Immature natural killer cell (primary cell): Measurements from ENCODE around the gene GAA. TPM values are rescaled to one million over a fixed set of nuclear protein-coding genes. Genes with fewer than 3 reads are reported as not detected.

Experiments used
- DNase-seq, 3 donors: peaks; one replicate each; pipeline ENCODE4 v3.0.0; 2022; ENCODE audit warnings: mixed read lengths in 1 of 3
- H3K27ac Mint-ChIP-seq, 6 donors: one replicate each; pipeline ENCODE4 v1.8.0; 2020; ENCODE audit warnings: mixed read lengths in 6 of 6, mild to moderate bottlenecking in 5 of 6, inconsistent platforms in 4 of 6, moderate library complexity in 3 of 6
- H3K27me3 Mint-ChIP-seq, 3 donors: one replicate each; pipeline ENCODE4 v1.8.0; 2020 to 2021; ENCODE audit warnings: low read depth in 3 of 3, mild to moderate bottlenecking in 3 of 3, mixed read lengths in 3 of 3, moderate library complexity in 3 of 3, inconsistent platforms in 1 of 3
- H3K36me3 Mint-ChIP-seq, 3 donors: one replicate each; pipeline ENCODE4 v1.8.0; 2020; ENCODE audit warnings: mixed read lengths in 3 of 3, inconsistent platforms in 2 of 3, mild to moderate bottlenecking in 2 of 3
- H3K4me1 Mint-ChIP-seq, 2 donors: one replicate each; pipeline ENCODE4 v1.8.0; 2020; ENCODE audit warnings: inconsistent platforms in 2 of 2, mild to moderate bottlenecking in 2 of 2, mixed read lengths in 2 of 2, moderate library complexity in 1 of 2
- H3K4me3 Mint-ChIP-seq, 5 donors: one replicate each; pipeline ENCODE4 v1.8.0; 2020; ENCODE audit warnings: mild to moderate bottlenecking in 5 of 5, mixed read lengths in 5 of 5, inconsistent platforms in 3 of 5, moderate library complexity in 3 of 5
- H3K9me3 Mint-ChIP-seq, 6 donors: one replicate each; pipeline ENCODE4 v1.8.0; 2020; ENCODE audit warnings: mild to moderate bottlenecking in 6 of 6, mixed read lengths in 6 of 6, inconsistent platforms in 4 of 6, moderate library complexity in 3 of 6
- polyA plus RNA-seq, 3 donors: library from polyadenylated mRNA; unstranded; fragments of 300-500 nt; fragmentation: Illumina TruSeq; gene quantifications; one replicate each; pipeline ENCODE4 v1.2.3, GENCODE V29; 2021

The GAA gene
- polyA plus RNA-seq, 3 donors from 2014 or later: 14.7 to 20.0 (median 15.4) TPM

DNA sequence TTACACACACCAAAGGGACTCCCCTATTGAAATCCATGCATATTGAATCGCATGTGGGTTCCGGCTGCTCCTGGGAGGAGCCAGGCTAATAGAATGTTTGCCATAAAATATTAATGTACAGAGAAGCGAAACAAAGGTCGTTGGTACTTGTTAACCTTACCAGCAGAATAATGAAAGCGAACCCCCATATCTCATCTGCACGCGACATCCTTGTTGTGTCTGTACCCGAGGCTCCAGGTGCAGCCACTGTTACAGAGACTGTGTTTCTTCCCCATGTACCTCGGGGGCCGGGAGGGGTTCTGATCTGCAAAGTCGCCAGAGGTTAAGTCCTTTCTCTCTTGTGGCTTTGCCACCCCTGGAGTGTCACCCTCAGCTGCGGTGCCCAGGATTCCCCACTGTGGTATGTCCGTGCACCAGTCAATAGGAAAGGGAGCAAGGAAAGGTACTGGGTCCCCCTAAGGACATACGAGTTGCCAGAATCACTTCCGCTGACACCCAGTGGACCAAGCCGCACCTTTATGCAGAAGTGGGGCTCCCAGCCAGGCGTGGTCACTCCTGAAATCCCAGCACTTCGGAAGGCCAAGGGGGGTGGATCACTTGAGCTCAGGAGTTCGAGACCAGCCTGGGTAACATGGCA lies 2.2 kb downstream of the GAA start:
- H3K4me3 Mint-ChIP-seq: peak overlapping the region; percentile 30 to 91 (median 63)
- peaks cover 18 to 24% of the 10 kb centered on the region in 2 donors for H3K4me1 Mint-ChIP-seq
- no peaks in the 10 kb centered on the region for H3K36me3 Mint-ChIP-seq
- peaks cover 8 to 12% (median 8%) of the 10 kb centered on the region in 3 donors for H3K27me3 Mint-ChIP-seq
- no peak for DNase-seq
- peak overlapping the region in 2 of 6 donors; percentile 39 to 61 for H3K27ac Mint-ChIP-seq
- H3K9me3 Mint-ChIP-seq: peaks cover 0 to 1% (median 0%) of the 10 kb centered on the region in 6 donors

DNA sequence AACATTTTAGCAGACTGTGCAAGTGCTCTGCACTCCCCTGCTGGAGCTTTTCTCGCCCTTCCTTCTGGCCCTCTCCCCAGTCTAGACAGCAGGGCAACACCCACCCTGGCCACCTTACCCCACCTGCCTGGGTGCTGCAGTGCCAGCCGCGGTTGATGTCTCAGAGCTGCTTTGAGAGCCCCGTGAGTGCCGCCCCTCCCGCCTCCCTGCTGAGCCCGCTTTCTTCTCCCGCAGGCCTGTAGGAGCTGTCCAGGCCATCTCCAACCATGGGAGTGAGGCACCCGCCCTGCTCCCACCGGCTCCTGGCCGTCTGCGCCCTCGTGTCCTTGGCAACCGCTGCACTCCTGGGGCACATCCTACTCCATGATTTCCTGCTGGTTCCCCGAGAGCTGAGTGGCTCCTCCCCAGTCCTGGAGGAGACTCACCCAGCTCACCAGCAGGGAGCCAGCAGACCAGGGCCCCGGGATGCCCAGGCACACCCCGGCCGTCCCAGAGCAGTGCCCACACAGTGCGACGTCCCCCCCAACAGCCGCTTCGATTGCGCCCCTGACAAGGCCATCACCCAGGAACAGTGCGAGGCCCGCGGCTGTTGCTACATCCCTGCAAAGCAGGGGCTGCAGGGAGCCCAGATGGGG lies 3.1 kb downstream of the GAA start:
- peaks cover 0 to 1% (median 0%) of the 10 kb centered on the region in 6 donors for H3K9me3 Mint-ChIP-seq
- H3K36me3 Mint-ChIP-seq: no peaks in the 10 kb centered on the region
- peaks cover 18 to 24% of the 10 kb centered on the region in 2 donors for H3K4me1 Mint-ChIP-seq
- no peak for DNase-seq
- H3K4me3 Mint-ChIP-seq: no peak overlapping the region
- peaks cover 7 to 12% (median 8%) of the 10 kb centered on the region in 3 donors for H3K27me3 Mint-ChIP-seq
- no peak overlapping the region for H3K27ac Mint-ChIP-seq

DNA sequence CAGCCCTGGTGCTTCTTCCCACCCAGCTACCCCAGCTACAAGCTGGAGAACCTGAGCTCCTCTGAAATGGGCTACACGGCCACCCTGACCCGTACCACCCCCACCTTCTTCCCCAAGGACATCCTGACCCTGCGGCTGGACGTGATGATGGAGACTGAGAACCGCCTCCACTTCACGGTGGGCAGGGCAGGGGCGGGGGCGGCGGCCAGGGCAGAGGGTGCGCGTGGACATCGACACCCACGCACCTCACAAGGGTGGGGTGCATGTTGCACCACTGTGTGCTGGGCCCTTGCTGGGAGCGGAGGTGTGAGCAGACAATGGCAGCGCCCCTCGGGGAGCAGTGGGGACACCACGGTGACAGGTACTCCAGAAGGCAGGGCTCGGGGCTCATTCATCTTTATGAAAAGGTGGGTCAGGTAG lies 3.6 kb downstream of the GAA start:
- no peak for DNase-seq
- Mint-ChIP-seq H3K27me3 (peaks cover 5 to 12% (median 8%) of the 10 kb centered on the region in 3 donors), H3K36me3 (no peaks in the 10 kb centered on the region), H3K4me1 (peaks cover 18 to 23% of the 10 kb centered on the region in 2 donors), H3K27ac (no peak overlapping the region), H3K4me3 (no peak overlapping the region), H3K9me3 (peaks cover 0 to 1% (median 0%) of the 10 kb centered on the region in 6 donors)

DNA sequence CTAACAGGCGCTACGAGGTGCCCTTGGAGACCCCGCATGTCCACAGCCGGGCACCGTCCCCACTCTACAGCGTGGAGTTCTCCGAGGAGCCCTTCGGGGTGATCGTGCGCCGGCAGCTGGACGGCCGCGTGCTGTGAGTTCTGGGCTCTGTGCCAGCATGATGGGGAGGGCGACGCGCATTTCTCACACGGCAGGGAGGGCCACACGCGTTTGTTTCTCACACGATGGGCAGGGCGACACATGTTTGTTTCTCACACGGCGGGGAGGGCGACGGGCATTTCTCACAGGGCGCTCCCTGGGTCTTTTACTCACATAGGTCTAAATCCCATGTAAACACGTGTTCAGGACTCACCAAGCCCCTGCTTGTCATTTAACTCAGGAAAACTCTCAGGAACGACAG lies 4.4 kb downstream of the GAA start:
- Mint-ChIP-seq H3K4me3 (no peak overlapping the region), H3K27ac (no peak overlapping the region), H3K36me3 (no peaks in the 10 kb centered on the region), H3K4me1 (peaks cover 12 to 17% of the 10 kb centered on the region in 2 donors), H3K9me3 (no peaks in the 10 kb centered on the region), H3K27me3 (peaks cover 5 to 8% (median 7%) of the 10 kb centered on the region in 3 donors)
- no peak for DNase-seq

DNA sequence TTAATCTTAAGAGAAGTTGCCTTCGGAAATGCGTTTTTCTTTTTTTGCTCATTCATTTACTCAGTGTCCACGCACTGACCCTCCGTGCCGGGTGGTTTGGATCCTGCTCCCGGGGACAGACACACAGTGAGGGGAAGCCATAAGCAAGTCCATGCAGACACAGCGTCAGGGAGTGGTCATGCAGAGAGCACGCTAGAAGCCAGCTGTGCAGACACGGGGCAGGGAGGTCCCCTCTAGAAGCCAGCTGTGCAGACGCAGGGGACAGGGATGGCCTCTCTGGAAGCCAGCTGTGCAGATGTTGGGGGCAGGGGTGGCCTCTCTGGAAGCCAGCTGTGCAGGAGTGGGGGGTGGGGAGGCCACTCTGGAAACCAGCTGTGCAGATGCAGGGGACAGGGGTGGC lies 4.8 kb downstream of the GAA start:
- H3K4me1 Mint-ChIP-seq: peaks cover 8 to 15% of the 10 kb centered on the region in 2 donors
- no peak overlapping the region for H3K4me3 Mint-ChIP-seq
- peaks cover 4 to 8% (median 7%) of the 10 kb centered on the region in 3 donors for H3K27me3 Mint-ChIP-seq
- no peak overlapping the region for H3K27ac Mint-ChIP-seq
- no peaks in the 10 kb centered on the region for H3K36me3 Mint-ChIP-seq
- H3K9me3 Mint-ChIP-seq: no peaks in the 10 kb centered on the region
- no peak for DNase-seq

DNA sequence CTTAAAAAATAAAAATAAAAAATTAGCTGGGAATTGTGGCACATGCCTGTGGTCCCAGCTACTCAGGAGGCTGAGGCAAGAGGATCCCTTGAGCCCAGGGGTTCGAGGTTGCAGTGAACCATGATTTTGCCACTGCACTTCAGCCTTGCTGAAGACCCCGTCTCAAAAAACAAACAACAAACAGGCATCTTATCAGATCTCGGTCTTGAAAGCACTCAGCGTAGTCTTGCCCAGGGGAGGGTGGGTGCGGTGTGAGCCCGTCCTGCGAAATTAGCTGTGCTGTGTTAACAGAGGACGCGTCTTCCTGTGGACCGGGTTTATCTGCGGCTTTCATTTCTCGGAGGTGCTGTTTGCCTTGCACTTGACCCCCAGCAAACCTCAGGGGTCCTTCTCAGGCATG lies 5.4 kb downstream of the GAA start:
- Mint-ChIP-seq H3K36me3 (no peaks in the 10 kb centered on the region), H3K4me1 (peaks cover 8 to 14% of the 10 kb centered on the region in 2 donors), H3K9me3 (no peaks in the 10 kb centered on the region), H3K27ac (no peak overlapping the region), H3K4me3 (no peak overlapping the region), H3K27me3 (peaks cover 4 to 6% (median 5%) of the 10 kb centered on the region in 3 donors)
- no peak for DNase-seq

DNA sequence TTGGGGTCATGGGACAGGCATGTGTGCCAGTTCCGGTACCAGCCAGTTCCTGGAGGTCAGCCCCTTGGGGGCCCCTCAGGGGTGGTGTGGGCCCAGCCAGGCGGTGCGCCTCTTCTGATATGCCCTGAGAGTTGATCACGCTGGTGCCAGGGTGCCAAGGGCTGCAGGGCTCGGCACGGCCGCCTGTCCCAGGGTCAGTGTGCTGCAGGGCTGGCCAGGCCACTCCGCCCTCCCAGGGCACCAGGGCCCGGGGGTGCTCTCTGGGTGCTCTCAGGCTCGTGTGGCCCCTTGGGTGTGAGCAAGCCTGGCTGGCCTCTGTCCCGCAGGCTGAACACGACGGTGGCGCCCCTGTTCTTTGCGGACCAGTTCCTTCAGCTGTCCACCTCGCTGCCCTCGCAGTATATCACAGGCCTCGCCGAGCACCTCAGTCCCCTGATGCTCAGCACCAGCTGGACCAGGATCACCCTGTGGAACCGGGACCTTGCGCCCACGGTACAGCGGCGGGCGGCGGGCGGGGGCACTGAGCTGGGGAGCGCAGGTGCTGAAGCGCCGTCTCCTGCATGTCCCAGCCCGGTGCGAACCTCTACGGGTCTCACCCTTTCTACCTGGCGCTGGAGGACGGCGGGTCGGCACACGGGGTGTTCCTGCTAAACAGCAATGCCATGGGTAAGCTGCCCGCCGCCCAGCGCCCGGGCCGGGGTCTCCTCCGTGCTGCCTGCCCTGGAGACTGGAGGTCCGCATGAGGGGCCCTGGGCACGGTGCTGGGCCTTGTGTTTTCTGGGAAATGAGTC lies 6.0 kb downstream of the GAA start:
- Mint-ChIP-seq H3K4me3 (no peak overlapping the region), H3K9me3 (no peaks in the 10 kb centered on the region), H3K27me3 (peaks cover 0 to 6% (median 2%) of the 10 kb centered on the region in 3 donors), H3K27ac (no peak overlapping the region), H3K4me1 (peaks cover 1 to 7% of the 10 kb centered on the region in 2 donors), H3K36me3 (no peaks in the 10 kb centered on the region)
- DNase-seq: no peak

DNA sequence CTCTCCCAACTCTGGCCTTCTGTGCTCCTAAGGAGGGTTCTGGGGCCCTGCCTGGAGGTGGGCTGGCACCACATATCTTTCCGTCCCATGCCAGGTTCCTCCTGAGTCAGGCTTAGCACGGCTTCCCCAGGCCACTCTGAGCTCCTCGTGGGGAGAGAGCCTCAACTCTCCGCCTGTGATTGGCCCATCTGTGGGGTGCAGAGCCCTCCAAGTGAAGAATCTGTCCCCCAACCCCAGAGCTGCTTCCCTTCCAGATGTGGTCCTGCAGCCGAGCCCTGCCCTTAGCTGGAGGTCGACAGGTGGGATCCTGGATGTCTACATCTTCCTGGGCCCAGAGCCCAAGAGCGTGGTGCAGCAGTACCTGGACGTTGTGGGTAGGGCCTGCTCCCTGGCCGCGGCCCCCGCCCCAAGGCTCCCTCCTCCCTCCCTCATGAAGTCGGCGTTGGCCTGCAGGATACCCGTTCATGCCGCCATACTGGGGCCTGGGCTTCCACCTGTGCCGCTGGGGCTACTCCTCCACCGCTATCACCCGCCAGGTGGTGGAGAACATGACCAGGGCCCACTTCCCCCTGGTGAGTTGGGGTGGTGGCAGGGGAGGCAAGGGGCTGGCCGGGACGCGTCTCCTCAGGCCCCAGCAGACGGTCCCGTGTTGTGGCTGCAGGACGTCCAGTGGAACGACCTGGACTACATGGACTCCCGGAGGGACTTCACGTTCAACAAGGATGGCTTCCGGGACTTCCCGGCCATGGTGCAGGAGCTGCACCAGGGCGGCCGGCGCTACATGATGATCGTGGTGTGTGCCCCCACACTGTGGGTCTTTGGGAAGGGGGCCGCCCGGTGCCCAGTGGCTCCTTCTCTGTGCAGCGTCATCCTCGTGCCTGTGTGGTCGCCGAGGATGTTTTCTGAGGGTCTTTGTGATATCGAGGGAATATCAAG lies 6.9 kb downstream of the GAA start:
- no peak for DNase-seq
- Mint-ChIP-seq H3K9me3 (no peaks in the 10 kb centered on the region), H3K36me3 (no peaks in the 10 kb centered on the region), H3K4me1 (peaks cover 0 to 1% of the 10 kb centered on the region in 2 donors), H3K4me3 (no peak overlapping the region), H3K27ac (no peak overlapping the region), H3K27me3 (peaks cover 0 to 3% (median 2%) of the 10 kb centered on the region in 3 donors)

DNA sequence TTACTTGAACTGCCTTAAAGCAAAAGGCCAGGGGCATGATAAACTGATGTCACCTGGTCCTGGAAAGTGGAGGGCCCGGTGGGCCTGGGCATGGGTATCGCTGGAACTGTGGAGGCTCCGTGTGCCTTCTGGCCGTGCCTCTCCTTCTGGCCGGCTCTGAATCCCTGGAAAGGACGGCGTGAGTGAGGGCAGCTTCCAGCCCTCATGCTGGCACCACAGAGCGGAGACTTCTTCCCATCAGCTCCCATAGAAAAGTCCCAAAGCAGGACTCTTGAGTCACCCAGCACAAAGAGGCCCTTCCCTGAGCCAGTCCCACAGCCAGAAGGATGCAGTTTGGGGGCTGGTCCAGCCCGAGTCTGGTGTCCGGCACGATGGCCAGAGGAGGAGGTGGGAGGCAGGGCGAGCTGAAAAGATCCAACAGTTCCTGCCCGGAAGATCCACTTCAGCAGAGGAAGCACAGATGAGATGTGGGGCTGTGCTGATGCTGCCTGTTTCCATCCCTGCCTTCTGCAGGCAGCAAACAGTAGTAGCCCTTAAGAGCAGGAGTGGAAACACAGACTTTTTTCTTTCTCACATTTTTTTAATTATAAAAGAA lies 7.8 kb downstream of the GAA start:
- no peaks in the 10 kb centered on the region for H3K36me3 Mint-ChIP-seq
- H3K9me3 Mint-ChIP-seq: no peaks in the 10 kb centered on the region
- no peak overlapping the region for H3K27ac Mint-ChIP-seq
- H3K4me3 Mint-ChIP-seq: no peak overlapping the region
- no peak for DNase-seq
- H3K27me3 Mint-ChIP-seq: peaks cover 0 to 3% (median 2%) of the 10 kb centered on the region in 3 donors
- H3K4me1 Mint-ChIP-seq: no peaks in the 10 kb centered on the region

DNA sequence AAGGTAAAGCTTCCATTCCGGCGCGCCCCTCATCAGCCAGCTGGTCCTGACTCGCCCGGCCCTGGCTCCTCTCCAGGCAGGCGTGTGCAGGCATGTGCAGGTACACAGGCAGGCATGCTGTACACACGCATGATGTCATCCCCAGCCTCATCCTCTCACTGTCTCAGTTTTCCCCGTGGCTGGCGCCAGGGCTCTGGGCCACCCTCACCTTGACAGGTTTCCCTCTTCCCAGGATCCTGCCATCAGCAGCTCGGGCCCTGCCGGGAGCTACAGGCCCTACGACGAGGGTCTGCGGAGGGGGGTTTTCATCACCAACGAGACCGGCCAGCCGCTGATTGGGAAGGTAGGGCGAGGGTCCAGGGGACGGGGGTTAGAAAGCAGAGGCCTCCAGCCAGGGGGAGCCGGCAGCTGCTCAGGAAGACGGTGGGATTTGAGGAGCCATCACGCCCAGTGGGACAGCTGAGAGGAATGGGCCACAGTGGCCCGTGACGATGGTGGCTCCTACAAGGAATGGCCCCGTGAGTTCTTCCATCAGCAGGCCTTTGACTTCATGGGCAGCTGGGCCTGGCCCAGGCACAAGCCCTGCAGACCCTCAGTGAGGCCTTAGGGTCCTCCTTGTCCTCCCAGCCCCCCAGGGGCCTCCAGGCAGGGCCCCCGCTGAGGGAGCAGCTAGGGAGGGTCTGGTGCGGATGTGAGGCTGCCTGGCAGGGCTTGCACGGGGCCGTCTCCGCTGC lies 8.5 kb downstream of the GAA start:
- H3K27me3 Mint-ChIP-seq: peaks cover 0 to 3% (median 0%) of the 10 kb centered on the region in 3 donors
- no peak overlapping the region for H3K4me3 Mint-ChIP-seq
- H3K9me3 Mint-ChIP-seq: no peaks in the 10 kb centered on the region
- DNase-seq: no peak
- no peaks in the 10 kb centered on the region for H3K36me3 Mint-ChIP-seq
- H3K4me1 Mint-ChIP-seq: no peaks in the 10 kb centered on the region
- H3K27ac Mint-ChIP-seq: no peak overlapping the region

DNA sequence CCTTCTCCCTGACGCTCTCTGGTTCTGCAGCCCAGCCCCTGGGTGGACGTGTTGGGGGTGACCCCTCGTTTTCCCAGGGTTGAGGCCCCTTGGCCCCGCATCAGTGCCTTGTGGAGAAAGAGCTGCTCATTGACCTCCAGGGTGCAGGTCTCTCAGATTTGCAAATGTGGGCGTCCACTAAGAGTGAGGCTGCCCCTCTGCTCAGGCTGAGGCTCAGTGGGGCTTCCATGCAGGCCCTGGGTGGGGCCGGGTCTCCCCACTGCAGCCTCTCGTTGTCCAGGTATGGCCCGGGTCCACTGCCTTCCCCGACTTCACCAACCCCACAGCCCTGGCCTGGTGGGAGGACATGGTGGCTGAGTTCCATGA lies 9.0 kb downstream of the GAA start:
- H3K9me3 Mint-ChIP-seq: no peaks in the 10 kb centered on the region
- no peak overlapping the region for H3K4me3 Mint-ChIP-seq
- H3K27me3 Mint-ChIP-seq: peaks cover 0 to 3% (median 0%) of the 10 kb centered on the region in 3 donors
- H3K4me1 Mint-ChIP-seq: no peaks in the 10 kb centered on the region
- DNase-seq: no peak
- H3K36me3 Mint-ChIP-seq: peaks cover 0 to 3% (median 0%) of the 10 kb centered on the region in 3 donors
- H3K27ac Mint-ChIP-seq: no peak overlapping the region

DNA sequence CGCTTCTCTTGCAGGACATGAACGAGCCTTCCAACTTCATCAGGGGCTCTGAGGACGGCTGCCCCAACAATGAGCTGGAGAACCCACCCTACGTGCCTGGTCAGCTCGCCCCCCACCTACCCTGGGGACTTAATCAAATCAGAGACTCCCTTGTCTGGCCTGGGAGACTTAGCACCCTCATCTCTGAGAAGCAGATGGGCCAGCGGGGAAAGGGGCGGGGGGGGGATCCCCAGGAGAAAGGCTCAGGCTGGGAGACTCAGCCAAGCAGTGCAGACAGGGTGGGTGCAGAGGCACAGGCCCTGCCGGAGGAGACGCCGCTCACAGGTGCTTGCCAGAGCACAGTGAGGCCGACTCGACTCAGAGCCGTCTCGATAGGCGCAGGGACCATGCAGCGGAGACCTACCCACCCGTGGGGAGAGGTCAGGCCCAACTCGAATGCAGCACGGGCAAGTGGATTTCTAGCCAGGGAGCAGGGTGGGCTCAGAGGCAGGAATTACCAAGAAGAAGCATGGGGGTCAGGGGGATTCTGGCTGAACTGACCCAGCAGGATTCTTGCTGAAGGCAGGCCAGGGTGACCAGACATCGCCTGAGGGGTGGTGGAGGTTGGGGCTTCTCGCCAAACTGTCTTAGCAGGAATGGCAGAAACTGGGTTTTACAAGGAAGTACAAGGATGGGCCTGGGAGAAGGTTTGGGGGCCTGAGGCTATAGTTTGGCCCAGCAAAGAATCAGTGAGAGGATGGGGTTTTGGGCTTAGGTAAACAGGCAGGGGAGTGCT lies 9.7 kb downstream of the GAA start:
- no peaks in the 10 kb centered on the region for H3K4me1 Mint-ChIP-seq
- no peaks in the 10 kb centered on the region for H3K9me3 Mint-ChIP-seq
- peak overlapping the region in 1 of 6 donors; percentile 25 for H3K27ac Mint-ChIP-seq
- H3K36me3 Mint-ChIP-seq: peaks cover 0 to 3% (median 0%) of the 10 kb centered on the region in 3 donors
- peaks cover 0 to 3% (median 0%) of the 10 kb centered on the region in 3 donors for H3K27me3 Mint-ChIP-seq
- H3K4me3 Mint-ChIP-seq: no peak overlapping the region
- no peak for DNase-seq
